Prostate gland (tissue), 2 donors: ENCODE measurements around the gene PRPF6.

Experiments used
- CTCF ChIP-seq, 4 experiments: fragments of 200-600 bp in 2 of 4; fragments of 450-650 bp in 2 of 4; sonication (generic) in 2 of 4; IDR thresholded peaks; 1 replicate in 3 of 4; 2 replicates in 1 of 4; pipeline ENCODE4 v1.5.1; 2016 to 2019; ENCODE audit warnings: antibody characterized with exemption in 4 of 4, mild to moderate bottlenecking in 2 of 4, moderate library complexity in 2 of 4
- POLR2AphosphoS5 ChIP-seq: sonication (generic); formaldehyde crosslinking; IDR thresholded peaks from one replicate; pipeline ENCODE4 v1.6.1; 2017; ENCODE audit warnings: antibody characterized with exemption

GRCh38 chr20:63963784-63964301 is 17.1 kb upstream of the PRPF6 start:
- TF ChIP-seq CTCF (IDR thresholded peaks at IDR 0.05) (no peak), POLR2AphosphoS5 (no peak)
